HG02798 (cell line): Measurements from ENCODE around the gene SPECC1L.

Source experiments
- ATAC-seq: cut with Tn5 transposase; IDR thresholded peaks from one replicate; pipeline ENCODE4 v1.9.1; 2021; ENCODE audit warnings: mild to moderate bottlenecking; ENCODE audit not compliant: unreplicated experiment, poor library complexity

SPECC1L gene

DNA sequence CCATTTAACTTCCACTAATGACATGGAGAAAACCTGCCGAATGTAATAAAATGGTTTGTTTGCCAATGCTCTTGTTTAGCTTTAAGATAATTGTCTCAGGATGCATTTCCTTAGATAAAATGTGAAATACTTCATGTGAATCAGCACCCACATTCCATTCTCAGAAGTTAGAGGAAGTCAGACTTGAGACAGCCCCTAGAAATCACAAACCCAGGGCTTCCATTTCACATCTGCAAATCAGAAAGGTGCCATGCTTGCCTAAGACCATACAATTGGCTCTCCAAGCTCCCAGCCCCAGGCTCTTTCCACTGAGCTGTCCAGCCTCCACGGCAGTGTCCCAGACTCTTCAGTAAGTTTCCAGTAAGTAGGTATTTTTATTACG is 121.2 kb downstream of the SPECC1L start:
- ATAC-seq, result no peak

DNA sequence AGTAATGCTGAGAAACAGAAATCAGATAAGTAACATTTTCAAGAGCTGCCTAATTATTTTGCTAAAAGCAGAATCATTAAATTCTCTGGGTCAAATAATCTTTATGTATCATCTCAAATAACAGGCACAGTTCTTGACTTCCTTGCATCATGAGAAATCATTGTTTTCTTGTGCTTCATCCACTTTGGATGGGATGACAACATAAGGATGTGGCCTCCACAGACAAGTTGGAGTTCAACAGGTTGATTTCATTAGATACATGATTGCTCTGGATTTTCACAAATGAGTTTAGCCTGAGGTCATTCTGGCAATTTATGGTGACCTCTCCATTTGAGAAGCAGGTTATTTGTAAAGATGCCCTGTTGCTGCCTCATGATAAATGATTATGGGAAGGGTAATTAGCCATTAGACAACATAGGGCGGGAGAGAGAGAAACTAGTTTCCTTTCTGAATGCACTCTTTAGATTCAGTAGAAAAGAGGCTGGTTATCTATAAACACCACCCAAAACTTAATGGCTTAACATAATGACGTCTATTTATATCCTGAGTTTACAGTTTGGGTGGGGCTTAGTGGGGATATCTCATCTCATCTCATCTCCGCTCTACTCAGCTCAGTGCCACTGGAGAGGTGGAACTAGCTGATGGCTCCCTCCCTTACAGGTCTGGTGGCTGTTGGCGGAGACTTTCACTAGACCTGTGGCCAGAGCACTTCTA is 121.7 kb downstream of the SPECC1L start:
- ATAC-seq, result no peak

DNA sequence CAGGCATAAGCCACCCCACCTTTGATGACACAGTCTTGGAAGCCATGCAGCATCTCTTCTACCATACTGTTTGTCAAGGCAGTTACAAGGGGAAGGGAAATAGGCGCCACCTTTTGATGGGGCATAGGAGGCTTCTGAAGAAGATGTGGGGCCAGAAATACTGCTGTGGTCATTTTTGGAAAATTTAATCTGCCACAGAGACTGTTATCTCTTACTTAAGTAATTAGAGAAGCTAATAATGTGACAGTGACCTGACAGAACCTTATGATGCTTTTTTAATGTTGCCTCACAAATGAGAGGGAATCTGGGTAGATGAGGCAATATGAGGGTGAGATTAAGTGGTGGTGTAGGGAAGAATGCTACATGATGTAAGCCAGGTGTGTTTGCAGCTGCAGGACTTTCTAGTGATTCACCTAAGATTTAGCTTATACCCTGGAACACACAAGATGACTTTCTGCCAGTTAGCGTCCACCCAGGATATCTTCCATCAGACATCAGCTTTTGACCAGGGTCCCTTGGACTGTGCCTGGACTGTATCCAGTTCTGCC is 122.5 kb downstream of the SPECC1L start:
- no peak for ATAC-seq

DNA sequence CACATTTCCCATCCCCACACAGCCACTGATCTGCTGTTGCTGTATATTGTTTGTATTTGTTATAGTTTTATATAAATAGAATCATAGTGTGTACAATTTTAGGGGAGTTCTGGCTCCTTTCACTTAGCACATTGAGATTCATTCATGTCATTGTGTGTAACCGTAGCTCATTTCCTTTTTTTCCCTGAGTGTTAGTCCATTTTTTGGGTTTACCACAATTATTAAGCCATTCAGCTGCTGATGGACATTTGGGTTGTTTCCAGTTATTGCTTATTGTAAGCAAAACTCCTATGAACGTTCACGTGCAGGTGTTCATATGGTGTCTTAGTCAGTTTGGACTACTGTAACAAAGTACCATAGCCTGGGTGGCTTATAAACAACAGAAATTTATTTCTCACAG is 123.2 kb downstream of the SPECC1L start:
- no peak for ATAC-seq

DNA sequence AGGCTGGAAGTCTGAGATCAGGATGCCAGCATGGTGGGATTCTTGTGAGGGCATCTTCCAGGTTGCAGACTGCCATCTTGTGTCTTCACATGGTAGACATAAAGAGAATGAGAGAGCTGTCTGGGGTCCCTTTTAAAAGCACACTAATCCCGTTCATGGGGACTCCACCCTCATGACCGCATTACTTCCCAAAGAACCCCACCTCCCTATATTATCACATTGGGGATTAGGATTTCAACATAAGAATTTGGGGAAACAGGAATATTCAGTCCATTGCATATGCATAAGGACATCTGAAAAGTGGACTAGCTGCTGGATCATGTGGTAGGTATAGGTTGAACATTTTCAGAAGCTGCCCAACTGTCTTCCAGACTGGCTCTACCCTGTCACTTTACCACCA is 123.6 kb downstream of the SPECC1L start:
- no peak for ATAC-seq

DNA sequence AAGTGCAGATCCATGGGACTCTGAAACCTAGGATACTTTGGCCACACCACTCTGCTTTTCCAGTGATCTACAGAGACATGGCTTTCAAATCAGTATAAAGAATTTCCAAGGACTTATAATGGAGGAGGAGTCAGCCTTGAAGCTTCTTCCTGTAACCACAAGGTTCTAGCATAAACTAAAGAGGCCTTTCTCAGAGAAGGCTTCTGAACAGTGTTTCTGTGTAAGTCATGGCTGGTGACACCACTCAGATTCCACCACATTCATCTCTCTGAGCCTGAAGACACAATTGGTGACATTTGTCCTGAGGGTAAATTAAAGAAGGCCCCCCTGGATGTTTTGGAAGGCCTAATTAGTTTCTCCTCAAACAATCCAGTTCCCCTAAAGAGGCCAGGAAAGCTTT is 127.8 kb downstream of the SPECC1L start:
- ATAC-seq, result no peak

DNA sequence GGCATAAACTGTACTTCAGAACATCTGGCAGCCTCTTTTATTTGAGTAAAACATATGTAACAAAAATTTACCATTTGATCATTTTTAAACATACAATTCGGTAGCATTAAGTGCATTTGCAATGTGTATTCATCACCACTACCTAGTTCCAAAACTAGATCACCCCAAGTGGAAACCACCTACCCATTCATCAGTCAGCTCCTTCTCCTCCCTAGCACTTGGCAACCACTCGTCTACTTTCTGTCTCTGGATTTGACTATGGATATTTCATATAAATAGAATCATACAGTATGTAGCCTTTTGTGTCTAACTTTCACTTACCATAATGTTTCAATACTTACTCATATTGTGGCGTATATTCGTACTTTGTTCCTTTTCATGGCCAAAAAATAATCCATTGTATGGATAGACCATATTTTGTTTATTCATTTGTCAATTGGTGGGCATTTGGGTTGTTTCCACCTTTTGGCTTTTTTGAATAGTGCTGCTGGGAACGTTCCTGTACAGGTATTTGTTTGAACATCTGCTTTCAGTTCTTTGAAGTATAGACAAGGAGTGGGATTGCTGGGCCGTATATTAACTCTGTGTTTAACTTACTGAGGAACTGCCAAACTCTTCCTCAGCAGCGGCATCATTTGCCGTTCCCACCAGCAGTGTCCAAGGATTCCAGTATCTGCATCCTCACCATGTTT is 129.5 kb downstream of the SPECC1L start:
- ATAC-seq, result peak; percentile 14

DNA sequence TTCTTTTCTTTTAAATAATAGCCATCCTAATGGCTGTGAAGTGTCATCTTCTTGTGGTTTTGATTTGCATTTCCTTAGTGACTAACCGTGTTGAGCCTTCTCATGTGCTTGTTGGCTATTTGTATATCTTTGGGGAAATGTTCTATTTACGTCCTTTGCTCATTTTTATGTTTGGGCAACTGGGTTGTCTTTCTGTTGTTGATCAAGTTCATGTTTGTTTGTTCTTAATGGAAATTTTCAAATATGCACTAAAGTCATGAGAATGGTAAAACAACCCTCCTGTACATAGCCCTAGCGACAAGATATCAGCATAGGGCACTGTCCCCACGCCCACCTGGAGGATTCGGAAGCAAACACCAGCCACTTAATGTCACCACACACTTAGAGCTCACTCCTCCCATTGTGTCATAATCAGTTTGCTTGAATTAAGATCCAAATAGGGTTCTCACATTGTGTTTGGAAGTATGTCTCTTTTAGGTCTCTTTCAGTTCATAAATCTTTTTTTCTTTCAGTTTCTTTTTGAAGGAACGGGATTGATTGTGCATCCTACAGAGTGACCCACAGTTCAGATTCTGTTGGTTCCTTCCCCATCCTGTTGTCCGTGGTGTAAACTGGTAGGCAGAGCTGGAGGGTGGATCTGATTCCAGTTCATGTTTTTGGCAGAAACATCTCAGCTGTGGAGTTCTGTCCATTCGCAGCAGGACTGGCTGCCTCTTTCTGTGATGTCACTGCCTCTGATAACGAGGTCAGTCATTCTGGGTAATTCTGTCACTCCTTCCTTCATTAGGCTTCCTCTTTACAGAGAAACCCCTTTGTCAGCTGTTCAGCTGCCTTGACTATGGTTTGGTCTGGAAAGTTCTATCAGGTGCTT is 130.3 kb downstream of the SPECC1L start:
- ATAC-seq, result peak; percentile 40

DNA sequence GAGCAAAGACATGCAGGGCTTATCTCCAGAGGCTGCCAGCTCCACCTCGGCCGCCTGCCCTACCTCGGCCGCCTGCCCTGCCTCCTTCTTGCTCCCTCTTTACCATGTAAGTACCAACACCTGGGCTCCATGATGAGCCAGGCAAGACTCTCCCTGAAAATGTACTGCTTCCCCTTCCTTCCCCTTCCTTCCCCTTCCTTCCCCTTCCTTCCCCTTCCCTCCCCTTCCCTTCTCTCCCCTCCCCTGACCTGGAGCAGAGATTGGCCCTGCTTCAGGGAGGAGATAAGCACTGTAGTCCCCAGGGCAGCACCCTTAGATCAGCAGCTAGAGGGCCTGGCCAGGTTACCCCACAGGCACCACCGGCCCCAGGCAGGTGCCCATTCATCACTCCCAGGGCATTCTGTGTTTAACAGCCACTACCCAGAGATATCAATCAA is 131.3 kb downstream of the SPECC1L start:
- no peak for ATAC-seq

DNA sequence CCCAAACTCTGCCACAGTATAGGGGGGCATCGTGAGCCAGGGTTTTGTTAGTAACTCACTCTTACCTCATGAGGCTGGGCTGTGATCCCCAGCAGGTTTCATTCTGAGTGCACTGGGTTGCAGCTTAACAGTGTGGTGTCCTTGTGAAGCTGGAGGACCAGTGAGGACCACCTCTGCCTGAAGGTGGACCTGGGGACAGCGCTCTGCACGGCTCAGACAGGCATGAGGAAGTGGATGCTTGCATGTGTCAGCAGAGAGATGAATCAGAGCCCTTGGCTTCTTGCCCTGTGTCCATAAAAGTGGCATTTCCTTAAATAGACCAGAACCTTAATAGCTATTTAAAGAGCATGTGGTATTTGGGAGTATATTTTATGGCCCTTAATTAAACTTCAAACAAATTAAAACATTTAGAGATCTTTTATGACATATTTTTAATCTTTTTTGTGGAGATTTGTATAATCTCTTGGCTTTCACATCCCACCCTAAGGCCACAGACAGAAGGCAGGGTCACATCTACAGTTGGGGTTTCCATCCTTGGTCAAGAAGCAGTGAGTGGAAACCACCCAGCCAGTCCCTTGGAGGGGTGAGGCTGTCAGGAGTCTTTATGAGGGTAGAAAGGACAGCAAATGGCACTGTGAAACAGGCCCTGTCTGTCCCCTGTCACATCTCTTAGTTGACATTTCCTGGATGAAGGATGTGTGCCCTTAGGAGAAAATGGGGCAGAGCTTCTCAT is 132.0 kb downstream of the SPECC1L start:
- peak; percentile 34 for ATAC-seq

DNA sequence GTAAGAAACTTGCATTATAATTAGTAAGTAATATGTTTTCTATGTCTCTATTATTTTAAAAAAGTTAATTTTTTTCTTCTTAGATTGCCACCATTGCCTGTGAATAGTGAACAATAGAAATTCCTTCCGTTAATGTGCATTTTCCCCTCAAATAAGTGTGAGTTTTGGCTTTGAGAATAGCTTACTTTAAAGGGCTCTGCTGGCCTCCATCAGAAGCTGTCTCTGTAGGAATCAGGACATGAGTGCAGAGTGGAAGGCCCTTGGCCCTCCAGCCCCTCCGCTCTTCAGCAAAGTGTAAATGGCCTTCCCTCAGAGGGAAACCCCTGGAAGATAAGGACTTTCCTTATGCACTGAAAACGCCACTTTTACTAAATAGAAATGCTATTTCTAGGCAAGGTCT is 132.7 kb downstream of the SPECC1L start:
- no peak for ATAC-seq

DNA sequence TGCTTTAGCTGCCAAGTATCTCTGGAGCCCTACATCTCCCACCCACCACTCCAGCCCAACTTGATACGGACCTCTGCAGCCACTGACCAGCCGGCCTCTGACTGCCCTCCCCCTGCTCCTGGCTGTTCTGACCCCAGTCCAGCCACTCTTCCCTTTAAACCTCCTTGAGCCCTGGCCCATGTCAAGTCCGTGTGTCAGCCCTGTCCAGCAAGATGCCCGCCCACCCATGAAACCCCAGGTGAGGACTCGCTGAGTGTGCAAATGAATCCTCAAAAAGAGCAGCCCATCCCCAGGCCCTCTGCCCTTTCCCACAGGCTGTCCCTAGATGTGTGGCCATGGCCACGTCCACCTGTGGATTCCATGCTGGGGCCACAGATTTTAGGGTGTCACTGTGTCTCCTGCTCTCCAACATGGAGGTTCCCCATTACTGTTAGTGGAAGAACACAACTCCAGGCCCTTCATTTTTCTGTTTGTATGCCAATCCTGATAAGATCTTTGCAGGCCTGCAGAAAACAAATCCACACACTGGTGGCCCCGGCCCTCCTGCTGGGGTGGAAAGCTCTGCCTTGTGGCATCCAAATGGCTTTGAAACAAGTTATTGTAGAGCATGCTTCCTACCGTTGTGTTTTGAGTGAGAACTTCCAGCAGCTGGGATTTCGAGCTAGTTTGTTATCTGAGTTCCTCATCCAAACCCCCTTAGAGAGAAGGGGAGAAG is 134.1 kb downstream of the SPECC1L start:
- ATAC-seq, result no peak

DNA sequence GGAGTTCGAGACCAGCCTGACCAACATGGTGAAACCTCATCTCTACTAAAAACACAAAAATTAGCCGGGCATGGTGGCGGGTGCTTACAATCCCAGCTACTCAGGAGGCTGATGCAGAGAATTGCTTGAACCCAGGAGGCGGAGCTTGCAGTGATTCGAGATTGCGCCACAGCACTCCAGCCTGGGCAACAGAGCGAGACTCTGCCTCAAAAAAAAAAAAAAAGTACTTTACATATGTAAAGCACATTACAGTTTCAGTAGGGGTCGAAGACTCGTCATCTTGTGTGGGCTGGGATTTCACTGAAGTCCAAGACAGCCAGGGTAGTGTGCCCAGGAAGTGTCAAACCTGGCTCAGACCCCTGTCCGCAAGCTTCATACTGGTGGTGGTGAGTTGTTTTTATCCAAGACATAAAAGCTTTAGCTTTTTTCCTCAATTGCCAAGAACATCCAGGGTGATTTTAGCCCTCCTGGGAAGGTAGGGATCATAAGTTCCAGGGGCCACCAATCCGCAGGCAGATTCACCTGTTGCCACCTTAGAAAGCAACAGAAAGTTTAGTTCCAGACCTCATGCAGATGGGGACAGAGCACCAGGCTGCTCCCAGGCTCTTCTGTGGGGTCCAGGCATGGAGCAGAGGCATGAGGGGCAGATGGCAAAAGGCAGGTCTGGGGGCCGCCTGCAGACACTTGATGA is 135.1 kb downstream of the SPECC1L start:
- no peak for ATAC-seq

DNA sequence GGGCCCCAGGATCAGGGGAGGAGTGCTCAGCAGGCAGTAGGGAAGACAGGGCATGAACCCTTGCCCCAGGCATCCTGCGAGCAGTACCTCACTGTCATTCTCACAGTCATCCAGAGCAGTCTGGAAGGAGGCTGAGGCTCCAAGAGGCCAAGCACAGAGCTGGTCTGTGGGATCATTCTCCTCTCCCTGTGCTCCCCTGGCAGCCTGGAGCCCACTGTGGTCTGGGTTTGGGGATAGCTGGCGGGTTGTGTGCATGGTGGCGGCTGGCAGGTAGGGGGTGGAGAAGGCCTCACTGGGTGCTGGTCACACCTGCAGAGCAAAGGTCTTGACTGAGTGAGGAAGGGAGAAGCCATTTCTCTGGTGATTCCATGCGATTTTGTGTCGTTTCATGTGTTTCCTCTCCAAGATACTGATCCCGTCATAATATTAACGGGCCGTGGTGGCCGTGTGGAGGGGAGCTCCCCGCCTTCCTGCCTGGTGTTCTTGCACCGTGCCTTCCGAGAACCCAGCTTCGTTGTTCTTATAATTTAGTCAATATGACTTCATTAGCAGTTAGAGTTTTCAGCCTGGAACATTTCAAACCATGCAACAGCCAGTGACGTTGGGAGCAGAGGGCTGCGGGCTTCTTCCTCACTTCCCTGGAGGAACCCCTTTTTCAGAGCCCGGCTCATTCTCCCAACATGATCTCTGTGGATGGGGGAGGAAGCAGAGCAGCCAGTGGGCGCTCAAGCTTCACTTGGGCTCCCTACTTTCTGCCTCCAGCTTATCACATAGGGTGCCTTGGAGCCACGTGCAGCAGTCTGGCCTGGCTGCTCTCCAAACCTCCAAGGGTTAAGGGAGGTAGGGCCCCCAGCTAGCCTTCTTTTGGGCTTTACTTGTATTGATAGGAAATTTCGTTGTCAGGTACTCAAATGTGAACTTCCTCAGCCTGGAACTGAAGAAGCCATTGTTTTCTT is 136.0 kb downstream of the SPECC1L start:
- no peak for ATAC-seq

DNA sequence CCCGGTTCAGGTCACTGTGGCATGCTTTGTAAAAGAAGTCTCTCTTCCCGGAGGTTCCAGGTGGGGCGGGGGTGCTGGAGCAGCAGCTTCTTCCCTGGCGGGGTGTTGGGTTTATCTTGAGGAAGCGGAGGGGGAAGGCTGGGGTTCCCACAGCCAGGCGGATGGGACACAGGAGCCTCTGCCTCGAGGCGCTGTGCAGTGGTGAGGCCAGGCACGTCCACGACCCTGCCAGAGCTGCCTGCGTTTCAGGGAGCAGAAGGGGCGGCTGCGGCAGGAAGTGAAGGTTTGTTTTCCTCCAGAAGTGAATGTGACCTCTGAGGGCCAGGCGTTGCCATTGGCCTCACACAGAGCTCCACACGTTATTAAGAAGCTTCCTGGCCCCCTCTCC is 136.6 kb downstream of the SPECC1L start:
- ATAC-seq, result no peak

DNA sequence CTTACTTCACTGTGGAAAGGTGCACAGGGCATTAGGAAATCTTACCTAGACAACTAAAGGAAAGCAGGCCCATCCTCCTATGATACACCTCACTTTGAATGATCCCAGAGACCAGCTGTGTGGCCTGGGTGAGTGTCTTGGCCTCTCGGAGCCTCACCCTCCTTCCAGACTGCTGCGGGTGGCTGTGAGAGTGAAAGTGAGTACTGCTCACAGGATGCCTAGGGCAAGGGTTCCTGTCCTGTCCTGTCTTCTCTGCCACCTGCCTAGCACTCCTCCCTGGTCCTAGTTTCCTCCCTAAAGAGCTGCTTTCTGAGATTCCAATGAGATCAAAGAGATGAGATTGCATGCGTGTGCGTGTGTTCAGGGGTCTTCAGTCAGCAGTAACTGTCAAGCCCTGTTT is 137.3 kb downstream of the SPECC1L start:
- no peak for ATAC-seq

DNA sequence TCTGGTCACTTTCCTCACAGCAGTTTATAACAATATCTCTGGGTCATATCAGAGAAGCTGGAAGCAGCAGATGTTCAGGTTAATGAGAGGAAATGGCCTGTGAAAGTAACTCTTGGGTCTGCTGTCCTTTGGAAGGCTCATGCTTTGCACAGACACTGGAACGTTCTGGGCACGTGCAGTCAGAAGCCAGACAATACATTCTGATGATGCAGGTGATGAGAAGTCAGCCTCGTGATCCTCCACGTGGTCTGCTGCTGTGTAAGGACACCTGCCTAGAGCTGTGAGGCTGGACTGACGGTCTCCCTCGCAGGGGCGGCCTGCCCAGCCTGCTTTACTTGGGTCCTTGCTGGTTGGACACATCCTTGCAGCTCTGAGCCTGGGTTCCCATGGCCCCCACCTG is 138.0 kb downstream of the SPECC1L start:
- no peak for ATAC-seq

DNA sequence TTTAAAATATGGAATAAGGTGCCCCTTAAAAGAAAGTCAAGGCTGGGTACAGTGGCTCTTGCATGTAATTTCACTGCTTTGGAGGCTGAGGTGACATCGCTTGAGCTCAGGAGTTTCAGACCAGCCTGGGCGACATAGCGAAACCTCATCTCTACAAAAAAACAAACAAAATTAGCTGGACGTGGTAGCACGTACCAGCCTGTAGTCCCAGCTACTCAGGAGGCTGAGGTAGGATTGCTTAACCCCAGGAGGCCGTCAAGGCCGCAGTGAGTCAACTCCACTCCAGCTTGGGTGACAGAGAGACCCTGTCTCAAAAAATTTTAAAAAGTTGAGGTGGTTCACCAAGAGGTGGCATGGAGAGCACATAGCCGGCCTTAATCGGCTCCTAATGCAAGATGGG is 139.1 kb downstream of the SPECC1L start:
- ATAC-seq, result no peak
